Heart right ventricle (tissue), 16 donors: Measurements from ENCODE around the gene MT1F. TPM values are rescaled to one million over a fixed set of nuclear protein-coding genes. Genes with fewer than 3 reads are reported as not detected.
A peak's percentile ranks its signal among the peaks of the same experiment; 100 is the strongest.

ENCODE experiments used
- ATAC-seq, 8 donors: fragments of 200-7000 bp; cut with Tn5 transposase; one replicate each; pipeline ENCODE4 v1.9.1; 2020; ENCODE audit warnings: mild to moderate bottlenecking in 8 of 8, moderate library complexity in 8 of 8, moderate number of reproducible peaks in 1 of 8
- DNase-seq, 2 donors: peaks; one replicate each; pipeline ENCODE4 v3.0.0-alpha.2; 2020
- H3K27ac ChIP-seq, 10 donors: fragments of 200-600 bp; sonication (generic) in 2 of 10; one replicate each; pipeline versions ENCODE4 v1.5.0 to v1.8.0; 2020 to 2022; ENCODE audit warnings: mild to moderate bottlenecking in 3 of 10
- H3K27me3 ChIP-seq, 7 donors: fragments of 200-600 bp; one replicate each; pipeline ENCODE4 v1.8.0; 2021 to 2022; ENCODE audit warnings: mild to moderate bottlenecking in 2 of 7
- H3K36me3 ChIP-seq, 9 donors: fragments of 200-600 bp; sonication (generic) in 1 of 9; one replicate each; pipeline versions ENCODE4 v1.5.0 to v1.8.0; 2020 to 2022; ENCODE audit warnings: mild to moderate bottlenecking in 2 of 9
- H3K4me1 ChIP-seq, 9 donors: fragments of 200-600 bp; sonication (generic) in 1 of 9; one replicate each; pipeline versions ENCODE4 v1.5.0 to v1.8.0; 2020 to 2022; ENCODE audit warnings: mild to moderate bottlenecking in 4 of 9
- H3K4me3 ChIP-seq, 10 donors: fragments of 200-600 bp; sonication (generic) in 2 of 10; one replicate each; pipeline versions ENCODE4 v1.5.0 to v1.8.0; 2020 to 2022; ENCODE audit warnings: mild to moderate bottlenecking in 7 of 10, moderate library complexity in 2 of 10
- H3K9me3 ChIP-seq, 11 donors: fragments of 200-600 bp in 10 of 11; sonication (generic) in 2 of 11; one replicate each; pipeline versions ENCODE4 v1.5.0 to v1.8.0; 2013 to 2022; ENCODE audit warnings: mild to moderate bottlenecking in 2 of 11, control low read depth in 1 of 11, moderate library complexity in 1 of 11
- WGBS, 2 donors: extraction: QIAGEN DNeasy Blood & Tissue Kit; methylation state at CpG; one replicate each; pipeline ENCODE4 v1.1.7; 2013; ENCODE audit warnings: inconsistent platforms in 1 of 2; 5-methylcytosine and 5-hydroxymethylcytosine counted together
- intact Hi-C, 10 donors: fragments of 100-400 bp; cut with DNase I; formaldehyde crosslinking; loops; one replicate each; pipeline versions ENCODE4 v1.11.1 to v1.14.2; 2022
- polyA plus RNA-seq, 2 donors: library from polyadenylated mRNA; stranded (reverse); fragments of 200-250 nt; gene quantifications; one replicate each; pipeline ENCODE4 v1.2.3, GENCODE V29; 2013
- total RNA-seq, 10 donors: library from RNA; stranded (reverse); fragmentation: NEBNext Ultra II Directional in 3 of 10; extraction: Animal tissue kit (Norgen Biotek cat#: 25700) in 3 of 10; gene quantifications; one replicate each; pipeline versions ENCODE4 v1.2.1 to v1.2.4, GENCODE V29; 2021 to 2023
- TF ChIP-seq, protein P1 (sequence below), 9 donors: fragments of 200-600 bp; sonication (generic) in 2 of 9; IDR thresholded peaks; one replicate each; pipeline versions ENCODE4 v1.5.0 to v1.8.0; 2021 to 2022; ENCODE audit warnings: antibody characterized with exemption in 9 of 9, mild to moderate bottlenecking in 5 of 9, moderate library complexity in 1 of 9
- donor health status: Arrhythmogenic right ventricular cardiomyopathy.
- donor health status: ischemic (EF 13 %, LVEDD 7.1; RV severe dilation, severe dysfunction).
- donor health status: healthy with polysubstance abuse.
- donor health status: DM: no; HTN: yes; CAD: no.
- donor health status: DM: no; HTN: no; CAD: no.
- donor health status: ischemic (EF 25% LVEDD 6.9; RV normal size, moderate dysfunction).
- donor health status: ischemic (EF 25% LVEDD 5.7; RV mildly dilated, moderate dysfunction).
- donor health status: healthy.
- donor health status: DM: yes; HTN: yes; CAD: no.
- donor health status: Ischemic cardiomyopathy.
- donor health status: ischemic (EF 35%, LVEDD 5.7; RV mildly dilated, moderate dysfunction).
- donor health status: nonischemic (EF 11% LVEDD 7.7; RV severe dilation, severe dysfunction).
- donor health status: DM: yes; HTN: yes; CAD: no.
- donor health status: PGD.
- donor health status: ischemic (EF 29% LVEDD 5.4; RV normal size, mild dysfunction).
- donor health status: nonischemic (EF 23%, LVEDD 6.1; RV moderate dilation, normal function).

MT1F gene
- total and polyA plus RNA-seq, 12 donors, result 0.98 to 7.7 (median 2.4) TPM

DNA sequence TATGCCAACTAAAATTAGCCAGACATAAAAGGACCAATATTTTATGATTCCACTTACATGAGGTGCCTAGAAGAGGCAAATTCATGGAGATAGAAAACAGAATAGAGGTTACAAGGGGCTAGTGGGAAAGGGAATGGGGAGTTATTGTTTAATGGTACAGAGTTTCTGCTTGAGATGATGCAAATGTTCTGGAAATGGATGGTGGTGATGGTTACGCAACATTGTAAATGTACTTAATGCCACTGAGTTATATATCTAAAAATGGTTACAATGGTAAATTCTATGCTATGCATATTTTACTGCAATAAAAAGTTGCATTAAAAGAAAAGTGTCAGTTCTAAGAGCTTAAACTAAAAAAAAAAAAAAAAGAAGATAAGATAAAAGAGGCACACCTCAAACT, 42.4 kb downstream of the MT1F start:
- ATAC-seq (no peak), DNase-seq (no peak)
- Histone ChIP-seq H3K27ac (no peak overlapping the region), H3K27me3 (no peaks in the 10 kb centered on the region), H3K4me1 (peaks cover 0 to 9% (median 0%) of the 10 kb centered on the region in 9 donors), H3K36me3 (no peaks in the 10 kb centered on the region), H3K4me3 (no peak overlapping the region), H3K9me3 (peaks cover 0 to 10% (median 0%) of the 10 kb centered on the region in 11 donors)
- intact Hi-C loops, result loop anchor here in 9 of 10 donors (1.0 to 10.0 kb wide), 8 partner anchors 97 to 188 kb away; no protein-coding TSS in a partner anchor
- TF ChIP-seq, protein P1, sequence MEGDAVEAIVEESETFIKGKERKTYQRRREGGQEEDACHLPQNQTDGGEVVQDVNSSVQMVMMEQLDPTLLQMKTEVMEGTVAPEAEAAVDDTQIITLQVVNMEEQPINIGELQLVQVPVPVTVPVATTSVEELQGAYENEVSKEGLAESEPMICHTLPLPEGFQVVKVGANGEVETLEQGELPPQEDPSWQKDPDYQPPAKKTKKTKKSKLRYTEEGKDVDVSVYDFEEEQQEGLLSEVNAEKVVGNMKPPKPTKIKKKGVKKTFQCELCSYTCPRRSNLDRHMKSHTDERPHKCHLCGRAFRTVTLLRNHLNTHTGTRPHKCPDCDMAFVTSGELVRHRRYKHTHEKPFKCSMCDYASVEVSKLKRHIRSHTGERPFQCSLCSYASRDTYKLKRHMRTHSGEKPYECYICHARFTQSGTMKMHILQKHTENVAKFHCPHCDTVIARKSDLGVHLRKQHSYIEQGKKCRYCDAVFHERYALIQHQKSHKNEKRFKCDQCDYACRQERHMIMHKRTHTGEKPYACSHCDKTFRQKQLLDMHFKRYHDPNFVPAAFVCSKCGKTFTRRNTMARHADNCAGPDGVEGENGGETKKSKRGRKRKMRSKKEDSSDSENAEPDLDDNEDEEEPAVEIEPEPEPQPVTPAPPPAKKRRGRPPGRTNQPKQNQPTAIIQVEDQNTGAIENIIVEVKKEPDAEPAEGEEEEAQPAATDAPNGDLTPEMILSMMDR (IDR thresholded peaks at IDR 0.05), result no peak
- whole genome bisulfite sequencing, 2 donors, result 11 to 96% methylated on average over 1 of the region's 1 CpG

DNA sequence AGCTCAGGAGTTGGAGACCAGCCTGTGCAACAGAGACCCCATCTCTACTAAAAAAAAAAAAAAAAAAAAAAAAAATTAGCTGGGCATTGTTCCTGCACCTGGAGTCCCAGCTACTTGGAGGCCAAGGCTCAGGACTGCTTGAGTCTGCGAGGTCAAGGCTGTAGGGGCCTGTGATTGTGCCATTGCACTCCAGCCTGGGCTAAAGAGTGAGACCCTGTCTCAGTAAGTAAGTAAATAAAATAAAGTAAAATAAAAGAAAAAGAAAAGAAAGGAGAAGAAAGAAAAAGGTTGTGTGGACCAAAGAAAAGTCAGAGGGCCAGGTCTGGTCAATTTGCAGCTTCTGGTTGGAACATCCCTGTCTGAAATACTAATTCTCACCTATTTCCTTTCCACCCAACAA, 42.9 kb downstream of the MT1F start:
- no peak for ATAC-seq
- intact Hi-C loops, result loop anchor here in 9 of 10 donors (1.0 to 10.0 kb wide), 8 partner anchors 98 to 188 kb away; no protein-coding TSS in a partner anchor

DNA sequence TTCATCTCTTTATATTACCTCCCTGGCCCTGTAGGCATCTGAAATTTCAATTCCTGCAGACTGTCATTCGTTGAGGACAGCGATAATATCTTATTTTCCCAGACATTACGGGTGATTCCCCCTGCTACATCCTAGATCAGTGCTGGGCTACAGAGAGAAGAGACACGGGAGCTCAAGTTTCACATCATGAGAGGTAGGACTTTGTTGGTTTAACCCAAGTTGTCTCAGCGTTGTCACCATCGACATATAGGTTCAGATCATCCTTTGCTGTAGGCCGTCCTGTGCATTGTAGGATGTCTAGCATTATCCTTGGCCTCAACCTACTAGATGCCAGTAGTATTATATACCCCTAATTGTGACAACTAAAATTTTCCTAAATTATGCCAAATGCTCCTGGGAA, 43.8 kb downstream of the MT1F start:
- H3K27me3 ChIP-seq, result no peaks in the 10 kb centered on the region
- no peak overlapping the region for H3K4me3 ChIP-seq
- peaks cover 0 to 9% (median 0%) of the 10 kb centered on the region in 9 donors for H3K4me1 ChIP-seq
- H3K27ac ChIP-seq, result no peak overlapping the region
- ATAC-seq (peak in 2 of 8 donors; percentile 29 to 31), DNase-seq (no peak)
- no peaks in the 10 kb centered on the region for H3K36me3 ChIP-seq
- TF ChIP-seq, protein P1 (IDR thresholded peaks at IDR 0.05), result no peak
- intact Hi-C loops, result loop anchor here in 9 of 10 donors (2.0 to 10.0 kb wide), 7 partner anchors 99 to 189 kb away; no protein-coding TSS in a partner anchor
- H3K9me3 ChIP-seq, result peaks cover 0 to 10% (median 0%) of the 10 kb centered on the region in 11 donors
- 85 to 88% methylated on average over 7 of the region's 7 CpGs for WGBS, 2 donors

More for the DNA sequence above, 42.9 kb downstream of the MT1F start:
- no peaks in the 10 kb centered on the region for H3K27me3 ChIP-seq
- no peak overlapping the region for H3K27ac ChIP-seq
- no peaks in the 10 kb centered on the region for H3K36me3 ChIP-seq
- peaks cover 0 to 10% (median 0%) of the 10 kb centered on the region in 11 donors for H3K9me3 ChIP-seq
- DNase-seq, result no peak
- H3K4me3 ChIP-seq, result no peak overlapping the region
- 92 to 95% methylated on average over 1 of the region's 1 CpG for WGBS, 2 donors
- TF ChIP-seq, protein P1 (IDR thresholded peaks at IDR 0.05), result no peak
- peaks cover 0 to 9% (median 0%) of the 10 kb centered on the region in 9 donors for H3K4me1 ChIP-seq

DNA sequence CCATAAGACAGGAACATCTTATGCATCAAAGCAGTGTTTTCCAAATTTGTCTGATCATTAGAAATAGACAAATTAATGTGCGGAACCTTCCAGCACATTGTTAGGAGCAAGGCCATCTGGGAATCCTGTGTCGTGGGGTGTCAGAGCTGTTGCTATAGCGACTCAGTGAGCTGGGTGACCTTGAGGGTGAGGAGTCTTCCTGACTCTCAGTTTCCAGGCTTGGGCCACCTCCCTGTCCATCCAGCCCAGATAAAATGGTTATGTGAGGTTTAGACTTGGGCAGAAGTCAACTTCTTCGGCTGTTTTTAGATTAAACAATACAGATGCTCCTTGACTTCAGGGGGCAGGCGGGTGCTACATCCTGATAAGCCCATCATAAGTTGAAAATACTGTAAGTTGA, 45.1 kb downstream of the MT1F start:
- H3K36me3 ChIP-seq, result no peaks in the 10 kb centered on the region
- no peak overlapping the region for H3K4me3 ChIP-seq
- H3K4me1 ChIP-seq, result peaks cover 0 to 9% (median 0%) of the 10 kb centered on the region in 9 donors
- no peaks in the 10 kb centered on the region for H3K27me3 ChIP-seq
- ATAC-seq, result no peak
- no peak overlapping the region for H3K27ac ChIP-seq
- peaks cover 0 to 4% (median 0%) of the 10 kb centered on the region in 11 donors for H3K9me3 ChIP-seq
- WGBS, 2 donors, result 81 to 89% methylated on average over 5 of the region's 5 CpGs
- TF ChIP-seq, protein P1 (IDR thresholded peaks at IDR 0.05), result no peak
- intact Hi-C loops, result loop anchor here (1.0 to 10.0 kb wide), 14 partner anchors 29 to 191 kb away; no protein-coding TSS in a partner anchor
- DNase-seq, result no peak

Other genes starting within 250 kb of the MT1F start
- gene AMFR, start 232.4 kb upstream of the MT1F start, total RNA-seq, result 10 to 100 TPM; 50.6 to 87.9 (median 69.7) TPM
- gene AMFR, start 232.4 kb upstream of the MT1F start, polyA plus RNA-seq, result 10 to 100 TPM; 18.1 to 63.9 TPM
- 10 to 100 TPM; 59.2 to 74.7 (median 63.4) TPM for gene NUDT21, start 206.6 kb upstream of the MT1F start, total RNA-seq
- gene NUDT21, start 206.6 kb upstream of the MT1F start, polyA plus RNA-seq, result 10 to 100 TPM in 1 of 2 donors, 1 to 10 TPM in 1; 9.3 to 26.4 TPM
- gene OGFOD1, start 206.4 kb upstream of the MT1F start, total RNA-seq, result 10 to 100 TPM; 24.2 to 41.0 (median 36.8) TPM
- 10 to 100 TPM in 1 of 2 donors, 1 to 10 TPM in 1; 8.9 to 17.5 TPM for gene OGFOD1, start 206.4 kb upstream of the MT1F start, polyA plus RNA-seq
- gene BBS2, start 137.9 kb upstream of the MT1F start, total RNA-seq, result 10 to 100 TPM; 37.7 to 75.9 (median 60.1) TPM
- gene BBS2, start 137.9 kb upstream of the MT1F start, polyA plus RNA-seq, result 10 to 100 TPM; 11.7 to 33.0 TPM
- gene MT4, start 92.9 kb upstream of the MT1F start, total RNA-seq, result not detected
- not detected for gene MT4, start 92.9 kb upstream of the MT1F start, polyA plus RNA-seq
- 10 to 100 TPM in 1 of 10 donors, 1 to 10 TPM in 9; 1.9 to 11.6 (median 4.1) TPM for gene MT3, start 68.4 kb upstream of the MT1F start, total RNA-seq
- gene MT3, start 68.4 kb upstream of the MT1F start, polyA plus RNA-seq, result 10 to 100 TPM in 1 of 2 donors, 1 to 10 TPM in 1; 4.4 to 29.8 TPM
- gene MT2A, start 49.4 kb upstream of the MT1F start, total RNA-seq, result 100 to 1,000 TPM in 6 of 10 donors, 10 to 100 TPM in 4; 88.8 to 354 (median 109) TPM
- gene MT2A, start 49.4 kb upstream of the MT1F start, polyA plus RNA-seq, result 100 to 1,000 TPM; 195 to 231 TPM
- 100 to 1,000 TPM in 5 of 10 donors, 10 to 100 TPM in 5; 83.3 to 164 (median 97.0) TPM for gene MT1E, start 32.2 kb upstream of the MT1F start, total RNA-seq
- gene MT1E, start 32.2 kb upstream of the MT1F start, polyA plus RNA-seq, result 100 to 1,000 TPM in 1 of 2 donors, 10 to 100 TPM in 1; 31.9 to 268 TPM
- gene MT1M, start 25.3 kb upstream of the MT1F start, total RNA-seq, result 10 to 100 TPM in 1 of 10 donors, 1 to 10 TPM in 5, under 1 TPM in 4; 0.75 to 24.3 (median 1.7) TPM
- 10 to 100 TPM; 11.9 to 25.4 TPM for gene MT1M, start 25.3 kb upstream of the MT1F start, polyA plus RNA-seq
- 10 to 100 TPM in 1 of 10 donors, 1 to 10 TPM in 5, under 1 TPM in 2, not detected in 2; 0.71 to 67.7 (median 2.6) TPM for gene MT1A, start 19.3 kb upstream of the MT1F start, total RNA-seq
- 100 to 1,000 TPM in 1 of 2 donors, 10 to 100 TPM in 1; 11.1 to 102 TPM for gene MT1A, start 19.3 kb upstream of the MT1F start, polyA plus RNA-seq
- gene MT1B, start 6.1 kb upstream of the MT1F start, total RNA-seq, result not detected
- not detected for gene MT1B, start 6.1 kb upstream of the MT1F start, polyA plus RNA-seq
- 1 to 10 TPM in 3 of 10 donors, under 1 TPM in 1, not detected in 6; 0.95 to 9.0 (median 1.0) TPM for gene MT1G, start 10.1 kb downstream of the MT1F start, total RNA-seq
- 1 to 10 TPM; 3.6 to 3.7 TPM for gene MT1G, start 10.1 kb downstream of the MT1F start, polyA plus RNA-seq
- gene MT1H, start 11.9 kb downstream of the MT1F start, total RNA-seq, result 1 to 10 TPM in 1 of 10 donors, not detected in 9; 2.4 TPM
- not detected for gene MT1H, start 11.9 kb downstream of the MT1F start, polyA plus RNA-seq
- 100 to 1,000 TPM in 4 of 10 donors, 10 to 100 TPM in 6; 15.8 to 616 (median 71.4) TPM for gene MT1X, start 24.5 kb downstream of the MT1F start, total RNA-seq
- 100 to 1,000 TPM; 162 to 239 TPM for gene MT1X, start 24.5 kb downstream of the MT1F start, polyA plus RNA-seq
- gene NUP93, start 72.2 kb downstream of the MT1F start, total RNA-seq, result 10 to 100 TPM; 25.4 to 34.8 (median 27.6) TPM
- 10 to 100 TPM; 27.2 to 32.3 TPM for gene NUP93, start 72.2 kb downstream of the MT1F start, polyA plus RNA-seq
- not detected for gene SLC12A3, start 207.2 kb downstream of the MT1F start, total RNA-seq
- not detected for gene SLC12A3, start 207.2 kb downstream of the MT1F start, polyA plus RNA-seq